ENCODE measurements around the gene TYRO3.

Gene TYRO3

DNA sequence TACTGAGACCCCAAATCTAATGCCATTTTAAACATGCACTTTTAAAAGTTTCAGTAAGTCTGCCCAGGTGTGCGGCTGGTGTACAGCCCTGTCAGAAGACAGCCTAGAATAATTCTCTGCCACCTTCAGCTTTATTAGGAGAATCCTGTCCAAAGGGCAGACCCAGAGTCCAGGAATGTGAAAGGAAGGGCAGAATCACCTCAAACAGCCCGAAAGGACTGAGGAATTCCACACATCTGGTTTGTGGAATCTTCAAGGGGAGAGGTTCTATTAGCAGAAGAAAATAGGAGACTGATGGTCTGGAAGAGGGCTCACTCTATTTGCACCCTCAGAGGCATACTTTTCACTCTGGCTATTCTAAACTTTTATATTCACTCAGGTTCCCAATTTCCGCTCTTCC lies 46.6 kb downstream of the TYRO3 start:
- no peak for DNase-seq (ENCODE audit: low read depth)

- peak; percentile 62 for DNase-seq (ENCODE audit: low read depth)
Measured at GRCh38 chr15:41606997-41607396, 48.0 kb downstream of the TYRO3 start.

DNA sequence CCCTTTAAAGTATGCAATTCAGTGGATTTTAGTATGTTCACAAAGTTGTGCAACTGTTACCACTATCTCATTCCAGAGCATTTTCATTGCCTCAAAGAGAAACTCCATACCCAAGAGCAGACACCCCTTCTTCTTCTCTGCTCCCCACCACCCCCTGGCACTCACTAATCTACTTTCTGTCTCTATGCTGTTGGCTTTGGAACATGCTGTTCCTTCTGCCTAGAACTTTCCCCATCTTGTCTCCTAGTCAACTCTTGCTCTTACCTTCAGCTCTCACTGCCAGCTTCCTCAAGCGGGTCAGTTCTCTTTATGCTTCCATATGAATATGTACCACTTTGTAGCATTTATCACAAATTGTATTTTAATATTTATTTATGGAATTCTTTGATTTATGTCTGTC lies 50.1 kb downstream of the TYRO3 start:
- no peak for DNase-seq (ENCODE audit: low read depth)

- no peak for DNase-seq (ENCODE audit: low read depth)
Measured at GRCh38 chr15:41610048-41610447, 51.0 kb downstream of the TYRO3 start.

GRCh38 chr15:41620536-41621199 lies 61.7 kb downstream of the TYRO3 start:
- DNase-seq (ENCODE audit: low read depth): no peak

- peak; percentile 90 for DNase-seq (ENCODE audit: low read depth)
Measured at GRCh38 chr15:41621200-41622193, 62.5 kb downstream of the TYRO3 start.

DNA sequence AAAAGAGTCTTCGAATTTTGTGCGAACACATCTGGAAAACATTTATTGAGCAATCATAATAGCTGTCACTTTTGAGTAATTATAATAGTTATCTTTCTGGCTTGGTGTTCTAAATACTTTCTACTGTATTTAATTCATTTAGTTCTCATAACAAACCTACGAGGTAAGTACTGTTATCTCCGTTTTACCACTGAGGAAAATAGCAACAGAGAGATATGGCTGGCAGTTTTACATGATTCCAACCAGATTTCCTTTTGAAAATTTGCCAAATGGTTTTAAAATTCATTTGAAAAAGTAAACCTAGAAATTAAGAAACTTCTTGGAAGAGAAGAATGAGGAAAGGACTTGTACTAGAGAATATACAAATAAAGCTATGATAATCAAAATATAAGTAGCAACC lies 63.9 kb downstream of the TYRO3 start:
- no peak for DNase-seq (ENCODE audit: low read depth)

- DNase-seq (ENCODE audit: low read depth): no peak
Measured at GRCh38 chr15:41627203-41627602, 68.2 kb downstream of the TYRO3 start.

- DNase-seq (ENCODE audit: low read depth): no peak
Measured at GRCh38 chr15:41629463-41629862, 70.5 kb downstream of the TYRO3 start.

GRCh38 chr15:41629883-41630282 lies 70.9 kb downstream of the TYRO3 start:
- no peak for DNase-seq (ENCODE audit: low read depth)

DNA sequence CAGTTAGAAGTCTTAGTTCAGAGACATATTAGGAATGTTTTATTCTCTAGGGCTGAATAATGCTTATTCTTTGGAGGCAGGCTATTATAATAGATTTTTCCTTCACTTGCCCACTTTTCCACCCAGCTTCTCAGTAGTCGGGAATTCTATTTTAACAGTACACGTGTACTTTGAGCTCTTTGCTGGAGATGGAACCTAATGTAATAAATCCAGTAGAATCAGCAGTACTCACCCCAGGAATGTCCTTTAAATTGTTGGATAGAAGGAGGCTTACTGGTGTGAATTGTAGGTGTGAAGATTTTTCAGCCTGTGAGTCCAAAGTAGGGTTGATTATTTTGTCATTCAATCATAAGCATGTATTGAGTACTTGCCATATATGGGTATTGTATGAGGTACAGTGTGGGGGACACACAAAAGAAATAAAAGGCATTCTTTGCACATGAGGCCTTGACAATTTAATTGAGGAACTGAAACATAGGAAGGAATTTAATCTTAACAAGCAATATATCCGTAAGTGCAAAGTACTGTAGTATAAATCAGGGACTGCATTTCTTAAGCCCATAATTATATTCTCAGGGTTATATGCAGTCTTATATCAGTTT lies 71.7 kb downstream of the TYRO3 start:
- no peak for DNase-seq (ENCODE audit: low read depth)

DNA sequence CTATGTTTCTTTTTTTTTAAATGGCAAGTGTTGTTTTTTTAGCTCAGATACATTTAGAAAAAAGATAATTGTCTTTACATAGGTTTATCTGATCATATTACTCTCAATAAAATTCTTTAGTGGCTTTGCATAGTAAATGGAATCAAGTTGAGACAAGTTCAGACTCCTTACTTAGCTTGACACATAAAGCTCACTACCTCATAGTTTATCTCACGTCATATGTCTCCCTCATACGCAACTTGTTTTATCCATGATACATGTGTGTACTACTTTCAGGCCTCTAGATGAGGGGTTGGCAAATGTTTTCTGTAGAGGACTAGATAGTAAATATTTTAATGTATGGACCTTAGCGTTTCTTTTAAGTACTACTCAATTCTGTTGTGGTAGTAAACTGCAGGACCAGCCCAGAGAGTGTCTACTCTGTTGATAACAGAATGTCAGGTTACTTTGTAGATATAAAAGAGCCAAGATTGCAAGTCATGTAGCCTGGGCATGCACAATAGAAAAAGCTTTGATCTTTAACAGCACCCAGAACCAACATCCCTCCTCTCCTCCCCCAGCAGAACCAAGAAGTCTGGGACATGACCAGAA lies 73.0 kb downstream of the TYRO3 start:
- no peak for DNase-seq (ENCODE audit: low read depth)

Data from HS-27A (cell line).